Heart left ventricle (tissue), 16 donors: Measurements from ENCODE around the gene TMEM62. TPM values are rescaled to one million over a fixed set of nuclear protein-coding genes. Genes with fewer than 3 reads are reported as not detected.

ENCODE experiments used
- ATAC-seq, 4 donors: fragments of 200-7000 bp; cut with Tn5 transposase; one replicate each; pipeline ENCODE4 v1.9.1; 2020 to 2022; ENCODE audit warnings: moderate library complexity in 4 of 4, mild to moderate bottlenecking in 3 of 4, moderate number of reproducible peaks in 1 of 4
- DNase-seq, 5 donors: peaks; one replicate each; pipeline ENCODE4 v3.0.0-alpha.2; 2020
- H3K27ac ChIP-seq, 12 donors: fragments of 200-600 bp; sonication (generic) in 4 of 12; one replicate each; pipeline versions ENCODE4 v1.5.0 to v1.8.0; 2016 to 2022; ENCODE audit warnings: mild to moderate bottlenecking in 2 of 12
- H3K27me3 ChIP-seq, 9 donors: fragments of 200-600 bp; sonication (generic) in 2 of 9; one replicate each; pipeline versions ENCODE4 v1.5.1 to v1.8.0; 2016 to 2022; ENCODE audit warnings: mild to moderate bottlenecking in 3 of 9
- H3K36me3 ChIP-seq, 9 donors: fragments of 200-600 bp; sonication (generic) in 2 of 9; one replicate each; pipeline versions ENCODE4 v1.5.0 to v1.8.0; 2018 to 2022; ENCODE audit warnings: mild to moderate bottlenecking in 2 of 9
- H3K4me1 ChIP-seq, 12 donors: fragments of 200-600 bp; sonication (generic) in 4 of 12; one replicate each; pipeline versions ENCODE4 v1.5.0 to v1.8.0; 2016 to 2022; ENCODE audit warnings: mild to moderate bottlenecking in 3 of 12
- H3K4me3 ChIP-seq, 12 donors: fragments of 200-600 bp; sonication (generic) in 4 of 12; one replicate each; pipeline versions ENCODE4 v1.5.0 to v1.8.0; 2017 to 2022; ENCODE audit warnings: mild to moderate bottlenecking in 9 of 12, moderate library complexity in 4 of 12
- H3K9me3 ChIP-seq, 12 donors: fragments of 200-600 bp; sonication (generic) in 4 of 12; one replicate each; pipeline versions ENCODE4 v1.5.0 to v1.8.0; 2016 to 2022; ENCODE audit warnings: mild to moderate bottlenecking in 1 of 12
- CTCF ChIP-seq, 12 donors: fragments of 200-600 bp; sonication (generic) in 4 of 12; IDR thresholded peaks; one replicate each; pipeline versions ENCODE4 v1.5.0 to v1.8.0; 2018 to 2022; ENCODE audit warnings: antibody characterized with exemption in 12 of 12, mild to moderate bottlenecking in 5 of 12
- POLR2A ChIP-seq, 2 donors: fragments of 450-650 bp; IDR thresholded peaks; one replicate each; pipeline ENCODE4 v1.6.1; 2017; ENCODE audit warnings: antibody characterized with exemption in 2 of 2, mild to moderate bottlenecking in 2 of 2, moderate library complexity in 2 of 2
- WGBS, 4 donors: extraction: QIAGEN DNeasy Blood & Tissue Kit in 2 of 4; methylation state at CpG; one replicate each; pipeline versions ENCODE4 v1.1.5 to v1.1.7; 2013 to 2018; 5-methylcytosine and 5-hydroxymethylcytosine counted together
- intact Hi-C, 10 donors: fragments of 100-400 bp; cut with DNase I; formaldehyde crosslinking; loops; one replicate each; pipeline versions ENCODE4 v1.11.1 to v1.14.2; 2022
- polyA plus RNA-seq, 2 donors: library from polyadenylated mRNA; stranded (reverse); fragments of 200-250 nt; gene quantifications; one replicate each; pipeline ENCODE4 v1.2.3, GENCODE V29; 2013
- total RNA-seq, 9 donors: library from RNA; depleted of rRNA in 2 of 9; stranded (reverse); fragments of >200 nt in 2 of 9; fragmentation: NEBNext Ultra II Directional in 3 of 9; extraction: Animal tissue kit (Norgen Biotek cat#: 25700) in 3 of 9; gene quantifications; one replicate each; pipeline versions ENCODE4 v1.1.0 to v1.2.4, GENCODE V29; 2016 to 2023
- donor health status: ischemic (EF 13 %, LVEDD 7.1; RV severe dilation, severe dysfunction).
- donor health status: healthy with polysubstance abuse.
- donor health status: DM: no; HTN: yes; CAD: no.
- donor health status: DM: no; HTN: no; CAD: no.
- donor health status: ischemic (EF 25% LVEDD 6.9; RV normal size, moderate dysfunction).
- donor health status: ischemic (EF 25% LVEDD 5.7; RV mildly dilated, moderate dysfunction).
- donor health status: healthy.
- donor health status: DM: yes; HTN: yes; CAD: no.
- donor health status: ischemic (EF 35%, LVEDD 5.7; RV mildly dilated, moderate dysfunction).
- donor health status: nonischemic (EF 11% LVEDD 7.7; RV severe dilation, severe dysfunction).
- donor health status: DM: yes; HTN: yes; CAD: no.
- donor health status: PGD.
- donor health status: ischemic (EF 29% LVEDD 5.4; RV normal size, mild dysfunction).
- donor health status: nonischemic (EF 23%, LVEDD 6.1; RV moderate dilation, normal function).

The TMEM62 gene
- total and polyA plus RNA-seq, 11 donors, result 8.2 to 18.5 (median 12.8) TPM

DNA sequence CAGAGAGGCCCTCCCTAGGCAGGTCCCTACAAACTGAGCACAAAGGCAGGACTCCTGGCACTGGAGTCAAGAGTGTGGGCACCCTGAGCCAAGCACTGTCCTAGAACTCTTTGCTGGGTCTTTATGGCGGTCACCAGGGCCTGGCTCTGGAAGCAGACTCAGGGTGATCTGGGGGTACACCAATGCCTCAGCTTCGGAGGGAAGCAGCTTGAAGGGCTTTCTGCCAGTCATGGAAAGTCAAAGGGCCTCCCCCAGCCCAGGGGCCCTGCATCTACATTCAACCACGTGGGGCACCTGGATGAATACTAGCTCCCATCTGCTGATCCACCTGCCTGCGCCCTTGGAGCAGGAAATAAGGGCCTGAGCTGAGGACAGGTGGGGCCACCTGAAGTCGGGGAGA, 80.1 kb downstream of the TMEM62 start:
- H3K4me1 ChIP-seq, result peaks cover 0 to 5% (median 0%) of the 10 kb centered on the region in 12 donors
- H3K36me3 ChIP-seq, result no peaks in the 10 kb centered on the region
- no peak for DNase-seq
- no peak overlapping the region for H3K4me3 ChIP-seq
- no peak for ATAC-seq
- TF ChIP-seq CTCF (IDR thresholded peaks at IDR 0.05) (no peak), POLR2A (IDR thresholded peaks at IDR 0.05) (no peak)
- no peak overlapping the region for H3K27ac ChIP-seq
- intact Hi-C loops, result no loop called here
- H3K9me3 ChIP-seq, result no peaks in the 10 kb centered on the region
- WGBS, 4 donors, result 79 to 89% (median 86%) methylated on average over 4 to 5 of the region's 5 CpGs
- H3K27me3 ChIP-seq, result peaks cover 0 to 7% (median 0%) of the 10 kb centered on the region in 9 donors

GRCh38 chr15:43214169-43214568, 80.8 kb downstream of the TMEM62 start:
- Histone ChIP-seq H3K4me1 (peaks cover 0 to 5% (median 0%) of the 10 kb centered on the region in 12 donors), H3K4me3 (no peak overlapping the region), H3K27me3 (peaks cover 0 to 4% (median 0%) of the 10 kb centered on the region in 9 donors), H3K36me3 (no peaks in the 10 kb centered on the region), H3K27ac (no peak overlapping the region), H3K9me3 (no peaks in the 10 kb centered on the region)
- ATAC-seq (no peak), DNase-seq (no peak)
- intact Hi-C loops, result no loop called here
- 63 to 72% (median 71%) methylated on average over 8 of the region's 8 CpGs for WGBS, 4 donors
- TF ChIP-seq CTCF (IDR thresholded peaks at IDR 0.05) (no peak), POLR2A (IDR thresholded peaks at IDR 0.05) (no peak)

- no peaks in the 10 kb centered on the region for H3K36me3 ChIP-seq
- no peaks in the 10 kb centered on the region for H3K9me3 ChIP-seq
- peaks cover 0 to 5% (median 0%) of the 10 kb centered on the region in 12 donors for H3K4me1 ChIP-seq
- H3K27ac ChIP-seq, result peak overlapping the region in 1 of 12 donors; percentile 4
- intact Hi-C loops, result no loop called here
- H3K27me3 ChIP-seq, result no peaks in the 10 kb centered on the region
- WGBS, 4 donors, result 62 to 79% (median 76%) methylated on average over 6 of the region's 6 CpGs
- ATAC-seq, result peak; percentile 36 to 74 (median 62)
- no peak for DNase-seq
- TF ChIP-seq POLR2A (IDR thresholded peaks at IDR 0.05), result no peak
- TF ChIP-seq CTCF (IDR thresholded peaks at IDR 0.05), result no peak
- no peak overlapping the region for H3K4me3 ChIP-seq
These were observed 81.4 kb downstream of the TMEM62 start for GRCh38 chr15:43214592-43215295.

DNA sequence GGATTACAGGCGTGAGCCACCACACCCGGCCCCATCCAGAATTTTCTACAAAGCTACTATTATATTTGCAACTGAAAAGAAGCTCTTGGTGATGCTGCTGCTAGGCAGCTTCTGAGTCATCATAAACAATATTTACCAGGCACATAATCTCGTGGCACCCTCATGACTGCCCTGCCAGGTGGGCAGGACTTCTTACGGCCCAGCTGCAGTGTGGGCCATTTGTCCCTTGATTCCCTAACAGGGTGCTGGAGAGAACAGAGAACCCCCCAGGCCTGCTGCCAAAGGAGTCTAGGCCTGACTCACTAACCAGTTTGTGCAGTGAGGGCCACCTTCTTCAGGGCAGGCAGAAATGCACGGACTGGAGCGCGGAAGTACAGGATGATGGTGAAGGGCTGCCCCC, 82.6 kb downstream of the TMEM62 start:
- no peak overlapping the region for H3K4me3 ChIP-seq
- WGBS, 4 donors, result 88 to 93% (median 91%) methylated on average over 6 to 7 of the region's 7 CpGs
- intact Hi-C loops, result no loop called here
- ATAC-seq (no peak), DNase-seq (no peak)
- H3K9me3 ChIP-seq, result no peaks in the 10 kb centered on the region
- H3K4me1 ChIP-seq, result peaks cover 0 to 9% (median 0%) of the 10 kb centered on the region in 12 donors
- no peak overlapping the region for H3K27ac ChIP-seq
- no peaks in the 10 kb centered on the region for H3K36me3 ChIP-seq
- TF ChIP-seq POLR2A (IDR thresholded peaks at IDR 0.05), result no peak
- no peak for TF ChIP-seq CTCF (IDR thresholded peaks at IDR 0.05)
- no peaks in the 10 kb centered on the region for H3K27me3 ChIP-seq
